Islet of Langerhans (tissue), 1 donor: ENCODE data around the gene GRIP1.

ENCODE experiments used
- FAIRE-seq: peaks from one replicate; lab custom pipeline; 2011; peaks lifted over from hg19 to GRCh38; lab: Jason Lieb, UNC

GRIP1 gene

GRCh38 chr12:66640691-66641460, 38.0 kb downstream of the GRIP1 start:
- FAIRE-seq: no peak

- FAIRE-seq: no peak
Observed at GRCh38 chr12:66638666-66639065, 40.2 kb downstream of the GRIP1 start.

GRCh38 chr12:66637699-66638301, 41.1 kb downstream of the GRIP1 start:
- no peak for FAIRE-seq

- no peak for FAIRE-seq
Observed at GRCh38 chr12:66636771-66637170, 42.1 kb downstream of the GRIP1 start.

GRCh38 chr12:66633676-66634075, 45.2 kb downstream of the GRIP1 start:
- no peak for FAIRE-seq

GRCh38 chr12:66629138-66629870, 49.6 kb downstream of the GRIP1 start:
- no peak for FAIRE-seq

- no peak for FAIRE-seq
Observed at GRCh38 chr12:66627988-66628317, 50.9 kb downstream of the GRIP1 start.

GRCh38 chr12:66627270-66627987, 51.4 kb downstream of the GRIP1 start:
- FAIRE-seq: no peak

- no peak for FAIRE-seq
Observed at GRCh38 chr12:66624806-66625205, 54.1 kb downstream of the GRIP1 start.

- FAIRE-seq: no peak
Observed at GRCh38 chr12:66623455-66623854, 55.4 kb downstream of the GRIP1 start.

GRCh38 chr12:66620688-66621087, 58.2 kb downstream of the GRIP1 start:
- no peak for FAIRE-seq

- no peak for FAIRE-seq
Observed at GRCh38 chr12:66620026-66620425, 58.9 kb downstream of the GRIP1 start.

GRCh38 chr12:66617991-66618390, 60.9 kb downstream of the GRIP1 start:
- no peak for FAIRE-seq

GRCh38 chr12:66612090-66612775, 66.6 kb downstream of the GRIP1 start:
- no peak for FAIRE-seq

- FAIRE-seq: no peak
Observed at GRCh38 chr12:66607147-66607546, 71.7 kb downstream of the GRIP1 start.

GRCh38 chr12:66605293-66605692, 73.6 kb downstream of the GRIP1 start:
- FAIRE-seq: no peak

GRCh38 chr12:66603981-66604479, 74.8 kb downstream of the GRIP1 start:
- no peak for FAIRE-seq

GRCh38 chr12:66603461-66603860, 75.4 kb downstream of the GRIP1 start:
- no peak for FAIRE-seq

- FAIRE-seq: no peak
Observed at GRCh38 chr12:66602483-66603143, 76.3 kb downstream of the GRIP1 start.

GRCh38 chr12:66600903-66601302, 78.0 kb downstream of the GRIP1 start:
- no peak for FAIRE-seq

- FAIRE-seq: no peak
Observed at GRCh38 chr12:66599816-66600215, 79.1 kb downstream of the GRIP1 start.
